NB4 (cell line): ENCODE results near the gene ANKRD10.

Experiments
- DNase-seq: peaks from one replicate; pipeline ENCODE4 v3.0.0; 2010; ENCODE audit warnings: low read depth
- H3K4me3 ChIP-seq: one replicate; pipeline ENCODE4 v1.5.1; 2011; ENCODE audit warnings: mild to moderate bottlenecking, low read depth, low read length, moderate library complexity
- CTCF ChIP-seq: IDR thresholded peaks from one replicate; pipeline ENCODE4 v1.5.1; 2012; ENCODE audit warnings: low read depth, low read length
- MAX ChIP-seq: IDR thresholded peaks from 2 replicates; pipeline ENCODE4 v1.6.1; 2011; ENCODE audit warnings: low read depth, low read length
- MYC ChIP-seq: IDR thresholded peaks from 2 replicates; pipeline ENCODE4 v1.6.1; 2011; ENCODE audit warnings: low read depth, low read length
- POLR2A ChIP-seq: IDR thresholded peaks from 2 replicates; pipeline ENCODE4 v1.6.1; 2011; ENCODE audit warnings: mild to moderate bottlenecking; ENCODE audit not compliant: insufficient read length; ENCODE audit errors: extremely low read depth

The ANKRD10 gene

GRCh38 chr13:110893571-110893970, 21.3 kb downstream of the ANKRD10 start:
- no peak for DNase-seq
- TF ChIP-seq CTCF, result no peak
- no peak for TF ChIP-seq MAX
- no peak for TF ChIP-seq POLR2A
- no peak for TF ChIP-seq MYC

DNA sequence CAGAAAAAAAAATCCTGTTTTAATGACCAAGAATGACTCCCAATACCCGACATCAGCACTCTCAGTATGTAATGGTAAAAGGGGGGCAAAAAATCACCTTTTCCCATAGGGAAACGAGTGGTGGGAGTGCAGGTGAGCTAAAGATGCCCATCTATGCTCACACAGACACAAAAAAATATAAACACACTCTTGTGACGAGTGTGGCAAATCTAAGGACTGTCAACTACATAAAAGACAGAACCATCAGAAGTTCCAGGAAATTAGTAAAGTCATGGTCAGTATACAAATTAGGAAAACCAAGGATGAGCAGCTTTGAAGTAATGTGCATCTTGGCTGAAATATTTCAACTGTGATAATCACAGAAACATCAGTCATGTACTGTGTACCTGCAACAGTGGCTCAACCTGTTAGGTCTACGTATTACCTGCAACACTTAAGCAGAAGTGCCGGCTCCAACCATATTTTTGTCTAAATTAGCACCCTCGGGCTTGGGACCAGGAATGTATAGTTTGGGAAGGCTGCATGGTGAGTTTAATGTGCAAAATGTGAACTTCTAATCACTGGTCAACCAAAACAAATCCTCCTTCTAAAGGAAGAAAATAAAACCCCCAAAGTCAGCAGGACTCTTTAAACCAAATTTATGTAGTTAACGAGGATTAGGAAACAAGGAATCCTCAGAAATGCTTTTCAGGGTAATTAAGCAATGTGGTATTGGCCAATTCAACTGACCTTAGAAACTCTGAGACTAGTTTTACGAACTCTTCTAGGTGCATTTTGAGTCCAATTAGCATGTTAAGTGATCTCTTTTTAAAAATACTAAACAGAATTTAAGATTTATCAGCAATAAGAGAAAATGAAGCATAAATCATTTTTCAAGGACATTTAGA, 24.3 kb downstream of the ANKRD10 start:
- TF ChIP-seq MYC, result no peak
- no peak for TF ChIP-seq CTCF
- no peak for TF ChIP-seq MAX
- no peak for TF ChIP-seq POLR2A
- no peak for DNase-seq
- no peak overlapping the region for H3K4me3 ChIP-seq

More at GRCh38 chr13:110893571-110893970, 21.3 kb downstream of the ANKRD10 start:
- no peak overlapping the region for H3K4me3 ChIP-seq

- TF ChIP-seq POLR2A (no peak), MYC (no peak), MAX (no peak), CTCF (no peak)
- no peak overlapping the region for H3K4me3 ChIP-seq
- no peak for DNase-seq
Measured at GRCh38 chr13:110888390-110888789, 26.5 kb downstream of the ANKRD10 start.

- DNase-seq, result no peak
- no peak overlapping the region for H3K4me3 ChIP-seq
- TF ChIP-seq CTCF (no peak), MAX (no peak), MYC (no peak), POLR2A (no peak)
Measured at GRCh38 chr13:110887597-110888333, 27.1 kb downstream of the ANKRD10 start.

- DNase-seq, result no peak
- TF ChIP-seq CTCF, result no peak
- TF ChIP-seq MAX, result no peak
- TF ChIP-seq MYC, result no peak
- TF ChIP-seq POLR2A, result no peak
- no peak overlapping the region for H3K4me3 ChIP-seq
Measured at GRCh38 chr13:110886870-110887596, 27.8 kb downstream of the ANKRD10 start.
